Pulmonary artery endothelial cell (primary cell): ENCODE measurements around the gene BAX. TPM values are rescaled to one million over a fixed set of nuclear protein-coding genes. Genes with fewer than 3 reads are reported as not detected.
"Not testable (repeated sequence)": the region's sequence is repeated elsewhere in the genome, so short reads cannot be mapped to it uniquely, and the experiment has no call there.

Experiments
- DNase-seq: peaks from one replicate; pipeline ENCODE4 v3.0.0-alpha.2; 2011; ENCODE audit warnings: low read depth, low spot score
- total RNA-seq: library from RNA; depleted of rRNA; stranded (reverse); fragments of >200 nt; gene quantifications from 2 replicates; pipeline ENCODE4 v1.2.3, GENCODE V29; 2014

BAX gene
- 120 and 130 TPM in 2 replicates for total RNA-seq

DNA sequence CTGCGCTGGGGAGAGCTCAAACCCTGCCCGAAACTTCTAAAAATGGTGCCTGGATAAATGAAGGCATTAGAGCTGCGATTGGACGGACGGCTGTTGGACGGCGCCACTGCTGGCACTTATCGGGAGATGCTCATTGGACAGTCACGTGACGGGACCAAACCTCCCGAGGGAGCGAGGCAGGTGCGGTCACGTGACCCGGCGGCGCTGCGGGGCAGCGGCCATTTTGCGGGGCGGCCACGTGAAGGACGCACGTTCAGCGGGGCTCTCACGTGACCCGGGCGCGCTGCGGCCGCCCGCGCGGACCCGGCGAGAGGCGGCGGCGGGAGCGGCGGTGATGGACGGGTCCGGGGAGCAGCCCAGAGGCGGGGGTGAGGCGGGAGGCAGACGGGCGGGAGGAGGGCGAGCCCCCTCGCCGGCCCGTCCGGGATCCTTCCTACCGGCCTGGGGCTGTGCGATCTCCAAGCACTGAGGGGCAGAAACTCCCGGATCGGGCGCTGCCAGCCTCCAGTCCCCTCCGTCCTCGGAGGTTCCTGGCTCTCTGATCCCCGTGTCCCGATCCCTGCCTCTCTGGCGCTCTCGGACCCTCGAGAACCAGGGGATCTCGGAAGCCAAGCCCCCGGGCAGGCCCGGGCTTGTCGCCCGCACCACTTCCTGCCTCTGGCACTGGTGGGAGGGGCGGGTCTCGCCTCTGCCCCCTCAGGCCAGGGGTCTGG, at the start of gene BAX:
BAX (plus strand) TSS at position 281 of the 713 bp plus-strand sequence; CDS start at position 335, 54 bp downstream.
- DNase-seq, result peak; percentile 85

DNA sequence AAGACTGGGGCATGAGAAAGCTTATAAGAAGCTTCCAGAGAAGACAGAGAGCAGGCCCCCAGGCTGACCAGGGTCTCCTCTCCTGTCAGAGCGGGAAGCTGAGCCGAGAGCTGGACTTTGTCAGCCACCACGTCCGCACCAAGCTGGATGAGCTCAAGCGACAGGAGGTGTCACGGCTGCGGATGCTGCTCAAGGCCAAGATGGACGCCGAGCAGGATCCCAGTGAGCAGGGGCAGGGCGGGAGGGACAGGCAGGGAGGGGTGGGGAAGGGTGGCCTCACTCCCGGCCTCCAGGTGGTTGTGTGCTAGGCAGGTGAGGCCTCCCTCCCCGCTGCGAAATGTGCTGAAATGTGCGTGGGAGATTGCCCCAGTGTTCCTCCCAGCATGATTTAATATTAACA, 49.0 kb upstream of the BAX start:
- DNase-seq, result no peak

DNA sequence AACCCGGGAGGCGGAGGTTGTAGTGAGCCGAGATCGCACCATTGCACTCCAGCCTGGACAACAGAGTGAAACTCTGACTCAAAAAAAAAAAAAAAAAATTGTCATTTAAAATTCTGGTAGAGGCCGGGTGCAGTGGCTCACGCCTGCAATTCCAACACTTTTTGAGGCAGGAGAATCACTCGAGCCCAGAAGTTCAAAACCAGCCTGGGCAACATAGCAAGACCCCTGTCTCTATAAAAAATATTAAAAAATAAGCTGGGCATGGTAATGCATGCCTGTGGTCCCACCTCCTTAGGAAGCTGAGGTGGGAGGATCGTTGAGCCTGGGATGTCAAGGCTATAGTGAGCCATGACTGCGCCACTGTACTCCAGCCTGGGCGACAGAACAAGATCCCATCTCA, 48.4 kb upstream of the BAX start:
- no peak for DNase-seq

DNA sequence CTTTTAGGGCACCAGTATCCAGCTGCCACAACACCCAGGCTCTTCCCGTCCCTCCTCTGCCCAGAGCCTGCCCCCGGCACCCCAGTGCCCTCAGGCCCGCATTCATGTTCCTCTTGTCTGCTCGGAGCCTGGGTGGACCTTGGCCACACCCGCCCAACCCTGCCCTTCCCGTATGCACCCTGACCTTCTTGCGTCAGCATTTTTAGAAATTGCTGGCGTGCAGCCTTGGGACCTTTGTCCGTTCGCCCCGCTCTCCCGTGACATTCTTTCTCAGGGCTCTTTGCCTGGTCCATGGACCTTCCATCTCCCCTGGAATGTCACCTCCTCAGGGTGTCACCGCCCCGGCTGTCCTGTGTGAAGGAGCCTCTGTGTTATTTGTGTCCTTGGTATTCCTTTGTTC, 47.0 kb upstream of the BAX start:
- DNase-seq, result no peak

DNA sequence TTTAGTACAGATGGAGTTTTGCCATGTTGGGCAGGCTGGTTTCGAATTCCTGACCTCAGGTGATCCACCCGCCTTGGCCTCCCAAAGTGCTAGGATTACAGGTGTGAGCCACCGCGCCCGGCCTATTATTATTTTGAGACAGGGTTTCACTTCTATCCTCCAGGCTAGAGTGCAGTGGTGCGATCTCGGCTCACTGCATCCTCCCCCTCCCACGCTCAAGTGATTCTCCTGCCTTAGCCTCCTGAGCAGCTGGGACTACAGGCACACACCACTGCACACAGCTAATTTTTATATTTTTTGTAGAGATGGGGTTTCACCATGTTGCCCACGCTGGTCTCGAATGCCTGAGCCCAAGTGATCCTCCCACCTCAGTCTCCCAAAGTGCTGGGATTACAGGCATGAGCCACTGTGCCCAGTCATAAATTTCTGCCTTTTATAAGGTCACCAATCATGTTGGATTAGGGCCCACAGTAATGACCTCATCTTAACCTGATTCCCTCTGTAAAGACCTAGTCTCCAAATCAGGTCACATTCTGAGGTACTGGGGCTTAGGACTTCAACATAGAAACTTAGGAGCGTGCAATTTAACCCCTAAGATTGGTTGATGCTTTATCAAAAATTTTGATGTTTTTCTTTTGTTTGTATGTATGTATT, 45.1 kb upstream of the BAX start:
- DNase-seq, result not testable (repeated sequence)

DNA sequence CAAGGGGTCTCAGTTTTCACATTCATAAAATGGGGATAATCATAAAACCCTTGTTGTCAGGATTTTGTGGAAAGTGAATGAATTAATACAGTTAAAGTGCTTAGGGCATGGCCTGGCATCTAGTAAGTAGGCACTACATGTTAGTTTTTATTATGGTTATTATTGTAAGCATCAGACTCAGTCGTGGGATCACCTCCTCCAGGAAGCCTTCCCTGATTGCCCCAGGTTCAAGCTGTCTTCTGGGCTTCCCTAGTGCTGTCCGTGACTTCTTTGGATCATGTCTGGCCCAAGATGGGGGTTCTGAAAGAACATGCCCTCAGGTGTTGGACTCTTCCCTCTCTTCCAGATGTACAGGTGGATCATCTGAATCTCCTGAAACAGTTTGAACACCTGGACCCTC, 43.9 kb upstream of the BAX start:
- DNase-seq, result no peak

DNA sequence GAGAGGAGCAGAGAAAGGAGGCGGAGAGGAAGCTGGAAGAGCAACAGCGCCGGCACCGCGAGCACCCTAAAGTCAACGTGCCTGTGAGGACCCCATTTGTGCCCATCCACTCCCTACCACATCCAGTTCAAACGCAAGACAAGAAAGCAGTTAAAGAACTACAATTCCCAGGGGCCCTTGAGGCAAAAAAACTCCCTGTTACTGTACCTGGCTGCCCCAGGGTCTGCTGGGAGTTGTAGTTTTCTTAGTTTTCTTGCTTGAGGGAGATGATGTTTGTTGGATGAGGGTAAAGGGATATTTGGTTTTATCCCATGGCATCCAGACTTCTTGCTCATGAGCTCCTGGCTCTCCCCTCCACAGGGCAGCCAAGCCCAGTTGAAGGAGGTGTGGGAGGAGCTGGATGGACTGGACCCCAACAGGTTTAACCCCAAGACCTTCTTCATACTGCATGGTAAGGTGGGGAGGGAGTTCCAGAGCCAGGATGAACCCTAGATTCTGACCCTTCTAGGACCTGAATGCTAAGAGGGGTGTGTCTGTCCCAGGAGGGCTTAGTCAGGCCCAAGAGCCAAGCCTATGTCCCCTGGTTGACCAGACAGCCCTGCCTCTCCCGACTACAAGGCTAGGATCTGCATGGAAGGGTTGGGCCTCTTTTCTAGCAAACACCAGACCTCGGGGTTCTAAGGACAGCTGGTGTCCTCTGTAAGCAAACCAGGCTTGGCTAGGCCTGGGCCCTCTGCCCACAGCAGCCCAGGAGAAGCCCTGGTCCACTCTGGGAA, 41.4 kb upstream of the BAX start:
- DNase-seq, result no peak

DNA sequence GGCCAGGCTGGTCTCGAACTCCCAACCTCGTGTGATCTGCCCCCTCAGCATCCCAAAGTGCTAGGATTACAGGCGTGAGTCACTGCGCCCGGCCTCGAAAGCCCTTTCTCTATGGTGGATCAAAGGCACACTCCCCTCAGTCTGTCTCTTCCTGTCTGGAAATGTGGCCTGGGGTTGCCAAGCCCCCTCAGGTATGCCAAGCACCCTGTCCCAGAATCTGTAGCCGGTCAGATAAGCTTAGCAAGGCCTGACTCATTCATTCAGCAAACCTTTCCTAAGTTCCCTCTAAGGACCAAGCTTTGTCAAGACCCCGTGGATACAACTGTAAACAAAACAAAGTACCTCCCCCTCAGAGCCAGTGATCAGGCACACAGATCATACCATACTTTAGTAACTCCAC, 40.5 kb upstream of the BAX start:
- no peak for DNase-seq

DNA sequence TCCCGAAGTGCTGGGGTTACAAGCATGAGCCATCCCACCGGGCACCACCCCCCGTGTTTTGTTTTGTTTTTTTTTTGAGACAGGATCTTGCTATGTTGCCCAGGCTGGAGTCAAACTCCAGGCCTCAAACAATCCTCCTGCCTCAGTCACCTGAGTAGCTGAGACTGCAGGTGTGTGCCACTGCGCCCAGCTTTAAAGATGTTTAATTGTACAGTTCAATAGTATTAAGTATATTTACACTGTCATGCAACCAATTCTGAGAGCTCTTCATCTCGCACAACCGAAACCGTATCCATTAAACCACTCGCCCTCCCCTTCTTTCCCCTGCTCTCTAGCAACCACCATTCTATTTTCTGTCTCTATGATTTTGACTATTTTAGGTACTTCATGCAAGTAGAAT, 38.9 kb upstream of the BAX start:
- DNase-seq, result no peak

DNA sequence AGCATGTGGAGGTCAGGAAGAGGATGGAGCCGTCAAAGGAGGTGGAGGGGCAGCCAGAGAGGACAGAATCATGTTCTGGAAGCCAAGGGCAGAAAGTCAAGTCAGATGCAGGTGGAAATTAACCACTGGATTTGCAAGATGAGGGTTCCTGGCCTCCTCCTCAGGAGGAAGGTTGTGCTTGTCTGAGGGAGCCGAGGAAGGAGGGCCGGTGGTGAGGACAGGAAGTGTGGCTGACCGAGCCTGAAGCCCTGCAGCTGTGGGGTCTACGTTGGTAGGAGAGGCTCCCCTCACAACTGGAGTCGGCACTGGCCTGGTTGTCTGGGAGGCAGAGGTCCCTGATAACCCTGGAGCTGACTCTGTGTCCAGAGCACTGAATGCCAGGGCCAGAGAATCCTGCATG, 36.6 kb upstream of the BAX start:
- DNase-seq, result no peak

DNA sequence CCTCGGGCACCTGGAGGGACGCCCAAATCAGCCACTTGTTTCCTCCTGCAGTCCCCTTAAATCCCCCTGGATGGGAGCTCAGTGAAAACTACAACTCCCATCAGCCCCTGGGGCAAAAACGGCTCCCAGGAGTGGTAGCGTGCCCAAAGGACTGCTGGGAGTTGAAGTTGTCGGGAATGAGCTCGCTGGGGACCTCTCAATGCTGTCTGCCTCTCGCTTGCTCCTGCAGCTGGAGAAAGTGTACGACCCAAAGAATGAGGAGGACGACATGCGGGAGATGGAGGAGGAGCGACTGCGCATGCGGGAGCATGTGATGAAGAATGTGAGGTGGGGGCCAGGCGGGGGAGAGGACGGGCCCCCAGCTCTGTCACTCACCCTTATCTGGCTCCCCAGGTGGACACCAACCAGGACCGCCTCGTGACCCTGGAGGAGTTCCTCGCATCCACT, 35.9 kb upstream of the BAX start:
- no peak for DNase-seq

DNA sequence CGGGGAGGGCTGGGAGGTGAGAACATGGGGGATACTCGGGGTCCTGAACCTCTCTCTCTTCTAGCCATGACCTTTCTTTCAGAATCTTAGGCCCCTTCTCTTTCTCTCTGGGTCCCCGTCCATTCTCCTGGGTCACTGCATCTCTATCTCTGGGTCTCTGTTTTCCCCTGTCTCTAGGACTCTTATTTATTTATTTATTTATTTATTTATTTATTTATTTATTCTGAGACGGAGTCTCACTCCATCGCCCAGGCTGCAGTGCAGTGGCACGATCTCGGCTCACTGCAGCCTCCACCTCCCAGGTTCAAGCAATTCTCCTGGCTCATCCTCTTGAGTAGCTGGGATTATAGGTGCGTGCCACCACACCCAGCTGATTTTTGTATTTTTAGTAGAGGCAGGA, 35.4 kb upstream of the BAX start:
- DNase-seq, result not testable (repeated sequence)

DNA sequence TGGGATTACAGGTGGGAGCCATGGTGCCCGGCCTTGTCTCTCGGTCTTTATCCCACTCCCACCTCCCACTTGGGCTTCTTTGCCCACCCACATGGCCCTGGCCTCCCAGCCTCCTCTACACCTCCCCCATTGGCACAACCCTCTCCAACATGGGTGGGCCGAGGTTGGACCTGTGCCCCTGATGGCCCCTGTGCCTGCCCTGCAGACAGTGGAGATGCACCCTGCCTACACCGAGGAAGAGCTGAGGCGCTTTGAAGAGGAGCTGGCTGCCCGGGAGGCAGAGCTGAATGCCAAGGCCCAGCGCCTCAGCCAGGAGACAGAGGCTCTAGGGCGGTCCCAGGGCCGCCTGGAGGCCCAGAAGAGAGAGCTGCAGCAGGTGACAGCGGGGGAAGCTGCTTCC, 33.7 kb upstream of the BAX start:
- no peak for DNase-seq

DNA sequence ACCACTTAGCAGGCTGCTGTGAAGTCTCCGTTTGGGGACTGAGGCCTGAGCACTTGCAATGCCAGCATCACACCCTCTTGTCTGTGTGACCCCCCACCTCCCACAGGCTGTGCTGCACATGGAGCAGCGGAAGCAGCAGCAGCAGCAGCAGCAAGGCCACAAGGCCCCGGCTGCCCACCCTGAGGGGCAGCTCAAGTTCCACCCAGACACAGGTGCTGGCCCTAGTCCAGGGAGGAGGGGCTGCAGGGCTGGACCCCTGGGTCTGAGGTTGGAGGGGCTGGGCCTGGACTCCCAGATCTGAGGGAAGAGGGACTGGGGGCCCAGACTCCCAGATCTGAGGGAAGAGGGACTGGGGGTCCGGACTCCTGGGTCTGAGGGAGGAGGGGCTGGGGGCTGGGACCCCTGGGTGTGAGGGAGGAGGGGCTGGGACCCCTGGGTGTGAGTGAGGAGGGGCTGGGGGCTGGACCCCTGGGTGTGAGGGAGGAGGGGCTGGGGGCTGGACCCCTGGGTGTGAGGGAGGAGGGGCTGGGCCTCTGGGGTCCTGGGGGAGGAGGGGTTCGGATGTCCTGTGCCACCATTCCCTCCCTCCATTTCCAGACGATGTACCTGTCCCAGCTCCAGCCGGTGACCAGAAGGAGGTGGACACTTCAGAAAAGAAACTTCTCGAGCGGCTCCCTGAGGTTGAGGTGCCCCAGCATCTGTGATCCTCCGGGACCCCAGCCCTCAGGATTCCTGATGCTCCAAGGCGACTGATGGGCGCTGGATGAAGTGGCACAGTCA, 32.8 kb upstream of the BAX start:
- no peak for DNase-seq

DNA sequence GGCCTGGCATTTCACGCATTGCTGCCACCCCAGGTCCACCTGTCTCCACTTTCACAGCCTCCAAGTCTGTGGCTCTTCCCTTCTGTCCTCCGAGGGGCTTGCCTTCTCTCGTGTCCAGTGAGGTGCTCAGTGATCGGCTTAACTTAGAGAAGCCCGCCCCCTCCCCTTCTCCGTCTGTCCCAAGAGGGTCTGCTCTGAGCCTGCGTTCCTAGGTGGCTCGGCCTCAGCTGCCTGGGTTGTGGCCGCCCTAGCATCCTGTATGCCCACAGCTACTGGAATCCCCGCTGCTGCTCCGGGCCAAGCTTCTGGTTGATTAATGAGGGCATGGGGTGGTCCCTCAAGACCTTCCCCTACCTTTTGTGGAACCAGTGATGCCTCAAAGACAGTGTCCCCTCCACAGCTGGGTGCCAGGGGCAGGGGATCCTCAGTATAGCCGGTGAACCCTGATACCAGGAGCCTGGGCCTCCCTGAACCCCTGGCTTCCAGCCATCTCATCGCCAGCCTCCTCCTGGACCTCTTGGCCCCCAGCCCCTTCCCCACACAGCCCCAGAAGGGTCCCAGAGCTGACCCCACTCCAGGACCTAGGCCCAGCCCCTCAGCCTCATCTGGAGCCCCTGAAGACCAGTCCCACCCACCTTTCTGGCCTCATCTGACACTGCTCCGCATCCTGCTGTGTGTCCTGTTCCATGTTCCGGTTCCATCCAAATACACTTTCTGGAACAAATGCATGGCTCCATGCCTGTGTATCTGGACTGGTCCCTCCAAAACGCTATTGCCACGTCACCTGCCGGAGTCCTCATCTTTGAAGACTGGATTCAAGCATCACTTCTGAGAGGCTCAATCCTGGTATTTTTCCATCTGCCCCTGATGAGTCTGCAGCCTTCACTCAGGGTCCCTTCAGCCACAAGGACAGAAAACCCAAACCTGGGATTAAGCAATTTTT, 31.9 kb upstream of the BAX start:
- no peak for DNase-seq

DNA sequence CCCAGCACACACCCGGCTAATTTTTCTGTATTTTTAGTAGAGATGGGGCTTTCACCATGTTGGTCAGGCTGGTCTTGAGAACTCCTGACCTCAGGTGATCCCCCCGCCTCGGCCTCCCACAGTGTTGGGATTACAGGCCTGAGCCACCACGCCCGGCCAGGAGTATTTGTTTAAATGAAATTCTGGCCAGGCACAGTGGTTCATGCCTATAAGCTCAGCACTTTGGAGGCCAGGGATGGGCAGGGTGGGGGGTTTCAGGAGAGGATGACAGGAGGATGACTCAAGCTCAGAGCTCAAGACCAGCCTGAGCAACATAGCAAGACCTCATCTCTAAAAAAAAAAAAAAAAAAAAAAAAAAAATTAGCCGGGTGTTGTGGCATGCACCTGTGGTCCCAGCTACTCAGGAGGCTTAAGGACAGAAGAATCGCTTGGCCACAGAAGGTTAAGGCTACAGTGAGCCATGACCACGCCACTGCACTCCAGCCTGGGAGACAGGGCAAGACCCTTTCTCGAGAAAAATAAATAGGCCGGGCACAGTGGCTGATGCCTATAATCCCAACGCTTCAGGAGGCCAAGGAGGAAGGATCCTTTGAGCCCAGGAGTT, 29.3 kb upstream of the BAX start:
- no peak for DNase-seq

DNA sequence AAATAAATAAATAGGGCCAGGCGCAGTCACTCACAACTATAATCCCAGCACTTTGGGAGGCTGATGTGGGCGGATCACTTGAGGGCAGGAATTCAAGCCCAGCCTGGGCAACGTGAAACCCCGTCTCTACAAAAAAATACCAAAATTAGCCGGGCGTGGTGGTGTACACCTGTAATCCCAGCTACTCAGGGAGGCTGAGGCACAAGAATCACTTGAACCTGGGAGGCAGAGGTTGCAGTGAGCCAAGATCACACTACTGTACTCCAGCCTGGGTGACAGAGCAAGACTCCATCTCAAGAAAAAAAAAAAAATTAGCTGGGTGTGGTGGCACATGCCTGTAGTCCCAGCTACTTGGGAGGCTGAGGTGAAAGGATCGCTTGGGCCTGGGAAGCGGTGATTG, 28.8 kb upstream of the BAX start:
- not testable (repeated sequence) for DNase-seq

DNA sequence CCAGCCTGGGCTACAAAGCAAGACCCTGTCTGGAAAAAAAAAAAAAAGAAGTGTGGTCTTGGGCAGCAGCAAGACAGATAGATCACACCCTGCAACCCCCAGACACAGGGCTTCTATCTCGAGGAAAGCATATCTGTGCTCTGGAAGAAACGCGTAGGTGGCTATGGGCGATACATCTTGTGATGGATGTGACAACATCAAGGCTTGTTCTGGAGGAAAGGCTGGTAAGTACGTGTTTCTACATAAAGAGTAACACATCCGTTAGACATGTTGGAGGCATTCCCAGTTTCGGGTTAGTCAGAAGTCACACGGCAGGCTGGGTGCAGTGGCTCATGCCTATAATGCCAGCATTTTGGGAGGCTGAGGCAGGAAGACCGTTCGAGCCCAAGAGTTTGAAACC, 27.8 kb upstream of the BAX start:
- peak; percentile 79 for DNase-seq

DNA sequence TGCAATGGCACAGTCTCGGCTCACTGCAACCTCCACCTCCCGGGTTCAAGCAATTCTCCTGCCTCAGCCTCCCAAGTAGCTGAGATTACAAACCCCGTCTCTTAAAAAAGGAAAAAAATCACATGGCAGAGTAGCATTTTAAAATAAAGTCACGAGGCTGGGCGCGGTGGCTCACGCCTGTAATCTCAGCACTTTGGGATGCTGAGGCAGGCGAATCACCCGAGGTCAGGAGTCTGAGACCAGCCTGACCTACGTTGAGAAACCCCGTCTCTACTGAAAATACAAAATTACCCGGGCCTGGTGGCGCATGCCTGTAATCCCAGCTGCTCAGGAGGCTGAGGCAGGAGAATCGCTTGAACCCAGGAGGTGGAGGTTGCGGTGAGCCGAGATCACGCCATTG, 27.0 kb upstream of the BAX start:
- not testable (repeated sequence) for DNase-seq
